GM18505 (cell line): ENCODE data around the gene VSIR.

Experiments used
- ATAC-seq: cut with Tn5 transposase; IDR thresholded peaks from one replicate; pipeline ENCODE4 v1.9.1; 2021; ENCODE audit not compliant: unreplicated experiment
- POLR2A ChIP-seq: IDR thresholded peaks from 4 replicates; pipeline ENCODE4 v1.6.1; 2011; ENCODE audit warnings: borderline replicate concordance; ENCODE audit not compliant: insufficient read depth, insufficient read length; ENCODE audit errors: extremely low read depth

The VSIR gene

DNA sequence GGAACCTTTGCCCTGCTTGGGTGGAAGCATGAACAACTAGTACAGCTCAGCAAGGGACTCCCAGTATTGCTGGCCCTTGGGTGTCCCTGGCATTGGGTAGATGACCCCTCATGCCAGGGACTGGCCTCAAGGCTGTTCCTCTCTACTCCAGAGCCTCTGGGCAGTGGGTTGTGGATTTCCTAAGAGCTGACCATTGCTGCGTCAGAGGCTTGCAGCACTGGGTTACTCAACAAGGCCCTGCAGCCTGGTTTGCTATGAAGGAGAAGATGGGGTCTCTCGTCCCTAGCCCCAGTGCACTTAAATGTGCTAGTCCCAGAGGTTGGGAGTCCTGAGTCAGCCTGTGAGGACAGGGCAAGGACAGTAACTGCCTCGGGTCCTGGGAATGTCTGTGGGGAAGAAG lies 2.5 kb downstream of the VSIR start:
- no peak for TF ChIP-seq POLR2A
- no peak for ATAC-seq

- ATAC-seq = no peak
- no peak for TF ChIP-seq POLR2A
These were observed 3.1 kb downstream of the VSIR start for GRCh38 chr10:71770255-71770654.

GRCh38 chr10:71769279-71769823 lies 4.0 kb downstream of the VSIR start:
- no peak for TF ChIP-seq POLR2A
- peak; percentile 20 for ATAC-seq

- no peak for TF ChIP-seq POLR2A
- no peak for ATAC-seq
These were observed 5.8 kb downstream of the VSIR start for GRCh38 chr10:71767420-71768035.

DNA sequence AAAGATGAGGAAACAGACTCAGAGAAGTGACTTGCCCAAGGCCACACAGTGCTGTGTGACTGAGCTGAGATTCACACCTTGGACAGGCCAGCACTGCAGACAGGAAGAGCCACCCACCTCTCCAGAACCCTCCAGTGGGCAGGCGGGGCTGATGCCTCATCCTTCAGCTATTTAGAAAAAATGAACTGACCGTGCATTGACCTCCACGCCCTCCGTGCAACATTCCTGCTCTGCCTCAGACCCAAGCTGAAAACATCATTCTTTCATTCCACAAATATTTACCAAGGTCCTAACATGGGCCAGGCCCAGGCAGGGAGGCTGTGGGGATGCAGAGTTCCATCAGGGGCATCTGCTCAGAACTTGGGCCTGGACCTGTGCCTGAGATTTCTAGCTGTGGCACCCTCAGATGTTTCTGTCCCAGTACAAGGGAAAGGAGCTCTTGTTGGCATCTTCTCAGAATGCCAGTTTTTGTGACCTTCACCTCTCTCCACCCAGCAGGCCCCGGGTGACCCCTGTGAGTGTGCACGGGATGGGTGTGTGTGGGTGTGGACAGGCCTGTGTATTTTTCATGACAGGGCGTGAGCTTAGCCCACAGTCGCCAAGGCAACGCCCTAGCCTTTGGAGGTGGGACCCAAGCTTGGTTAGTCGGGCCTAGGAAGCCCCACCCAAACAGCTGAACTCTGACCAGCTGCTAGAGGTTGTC lies 6.5 kb downstream of the VSIR start:
- no peak for ATAC-seq
- TF ChIP-seq POLR2A = no peak

- TF ChIP-seq POLR2A = no peak
- ATAC-seq = no peak
These were observed 7.2 kb downstream of the VSIR start for GRCh38 chr10:71765906-71766716.

DNA sequence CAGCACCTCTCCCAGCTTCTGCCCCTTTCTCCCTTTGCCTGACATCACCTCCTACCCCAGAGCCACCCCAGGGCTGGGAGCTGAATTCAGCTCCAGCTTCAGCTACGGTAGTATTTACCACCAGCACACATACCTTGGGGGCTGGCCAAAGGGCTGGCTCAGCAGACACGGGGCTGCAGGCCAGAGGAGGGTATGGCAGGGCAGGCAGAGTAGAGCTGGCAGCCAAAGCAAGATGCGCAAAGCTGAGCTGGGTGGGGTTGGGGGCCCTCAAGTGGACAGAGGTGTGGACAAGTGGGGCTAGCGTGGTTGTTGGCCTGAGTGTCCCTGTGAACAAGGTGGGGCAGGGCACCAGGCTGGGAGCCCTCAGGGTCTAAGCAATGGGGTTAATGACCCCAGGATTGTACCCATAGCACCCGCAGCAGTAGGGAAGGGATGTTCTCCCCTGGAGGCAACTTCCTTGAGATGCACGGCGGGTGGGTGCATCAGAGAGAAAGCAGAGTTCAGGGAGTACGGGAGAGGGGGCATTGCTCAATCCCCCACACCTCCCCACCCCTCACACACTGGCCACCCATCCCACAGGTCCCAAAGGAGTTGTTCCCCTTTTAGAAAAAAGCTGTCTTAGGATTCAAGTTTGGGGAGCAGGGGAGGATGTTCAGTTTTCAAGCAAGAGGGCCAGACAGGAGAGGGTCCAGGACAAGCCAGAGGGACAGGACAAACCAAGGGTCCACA lies 8.0 kb downstream of the VSIR start:
- ATAC-seq = no peak
- no peak for TF ChIP-seq POLR2A

- TF ChIP-seq POLR2A = no peak
- no peak for ATAC-seq
These were observed 9.8 kb downstream of the VSIR start for GRCh38 chr10:71763352-71764127.

- TF ChIP-seq POLR2A = no peak
- no peak for ATAC-seq
These were observed 11.0 kb downstream of the VSIR start for GRCh38 chr10:71762324-71762723.

- ATAC-seq = no peak
- TF ChIP-seq POLR2A = no peak
These were observed 11.7 kb downstream of the VSIR start for GRCh38 chr10:71761541-71762113.

DNA sequence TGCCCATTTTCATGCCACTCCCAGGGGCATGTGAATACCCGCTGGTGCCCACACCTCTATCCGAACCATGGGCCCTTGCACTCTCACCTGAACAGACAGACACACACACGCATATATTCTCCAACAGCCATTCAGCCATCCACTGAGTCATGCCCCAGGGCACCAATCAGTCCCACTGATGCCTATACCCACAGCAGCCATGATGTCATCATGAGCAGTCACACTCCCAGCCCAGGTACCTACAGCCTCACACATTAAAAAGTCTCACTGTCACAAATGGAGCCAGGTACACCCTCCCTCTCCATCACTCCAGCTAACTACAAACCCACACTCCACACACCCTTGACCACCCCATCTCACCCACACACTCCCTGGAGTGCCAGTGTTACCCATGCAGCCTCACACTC lies 12.2 kb downstream of the VSIR start:
- TF ChIP-seq POLR2A = no peak

DNA sequence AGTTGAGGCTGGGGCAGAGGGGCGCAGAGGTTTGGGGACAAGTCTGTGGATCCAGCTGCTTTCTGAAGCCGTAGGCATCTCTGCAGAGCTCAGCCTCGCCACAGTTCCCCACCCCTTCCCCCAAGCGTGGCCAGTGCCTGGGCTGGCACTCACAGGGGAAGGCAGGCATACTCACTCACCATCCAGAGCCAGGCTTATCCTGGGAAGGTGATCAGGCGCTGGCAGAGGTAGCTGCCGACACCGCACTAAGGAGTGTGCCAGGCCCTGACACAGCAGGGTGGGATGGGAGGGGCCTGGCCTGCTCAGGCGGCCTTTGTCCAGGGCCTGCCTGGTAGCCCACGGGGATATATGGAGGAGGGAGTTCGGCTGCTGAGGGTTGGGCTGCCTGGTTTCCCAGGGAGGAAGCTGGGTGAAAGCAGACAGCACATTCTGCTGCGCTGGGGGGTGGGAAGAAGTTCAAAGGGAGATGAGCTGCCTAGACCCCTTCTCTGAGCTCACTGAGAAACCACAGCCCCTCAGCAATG lies 15.9 kb downstream of the VSIR start:
- no peak for ATAC-seq
- no peak for TF ChIP-seq POLR2A

More for the DNA sequence above, 12.2 kb downstream of the VSIR start:
- ATAC-seq = no peak
